PC-9 (cell line): Measurements from ENCODE around the gene TRIM38. TPM values are rescaled to one million over a fixed set of nuclear protein-coding genes. Genes with fewer than 3 reads are reported as not detected.
A peak's percentile ranks its signal among the peaks of the same experiment; 100 is the strongest.

ENCODE experiments used
- BruUV-seq: library from RNA; stranded (reverse); fragments of 400-500 nt; replicated peaks from 2 replicates; lab custom pipeline; 2021; lab: Mats Ljungman, UMichigan
- CTCF ChIA-PET: fragments of 300-600 bp; sonication (Branson Sonifier 250); formaldehyde crosslinking; loops from one replicate; lab custom pipeline; 2022; ENCODE audit warnings: antibody characterized with exemption; lab: Charles Lee
- POLR2A ChIA-PET: fragments of 300-600 bp; sonication (Branson Sonifier 250); formaldehyde crosslinking; loops from one replicate; lab custom pipeline; 2022; ENCODE audit warnings: antibody characterized with exemption; ENCODE audit not compliant: unreplicated experiment; lab: Charles Lee
- DNase-seq, 2 experiments: peaks; one replicate each; pipeline versions ENCODE4 v3.0.0 to v3.0.0-alpha.2; 2015 to 2022; ENCODE audit warnings: mixed read lengths in 1 of 2
- H2AFZ ChIP-seq: fragments of 200-600 bp; sonication (generic); 2 replicates; pipeline ENCODE4 v1.8.1; 2017; ENCODE audit warnings: antibody characterized with exemption
- H3F3A ChIP-seq: fragments of 200-600 bp; sonication (generic); 2 replicates; pipeline ENCODE4 v1.8.1; 2017; ENCODE audit warnings: antibody characterized with exemption, mild to moderate bottlenecking, low read depth; ENCODE audit not compliant: insufficient read depth
- H3K27ac ChIP-seq: fragments of 200-600 bp; sonication (generic); 2 replicates; pipeline ENCODE4 v1.6.1; 2016; ENCODE audit warnings: mixed run types
- H3K27me3 ChIP-seq: fragments of 200-600 bp; sonication (generic); 2 replicates; pipeline ENCODE4 v1.6.1; 2016; ENCODE audit warnings: low read depth, mixed run types; ENCODE audit not compliant: insufficient read depth
- H3K36me3 ChIP-seq: fragments of 200-600 bp; sonication (generic); 2 replicates; pipeline ENCODE4 v1.6.1; 2016; ENCODE audit warnings: low read depth, mixed run types
- H3K4me1 ChIP-seq: fragments of 200-600 bp; sonication (generic); replicated peaks from 2 replicates; pipeline ENCODE4 v1.6.1; 2016; ENCODE audit warnings: mixed run types; ENCODE audit not compliant: insufficient read depth
- H3K4me2 ChIP-seq: fragments of 200-600 bp; sonication (generic); 2 replicates; pipeline ENCODE4 v1.6.1; 2017; ENCODE audit warnings: mixed run types
- H3K4me3 ChIP-seq: fragments of 200-600 bp; sonication (generic); 2 replicates; pipeline ENCODE4 v1.6.1; 2016; ENCODE audit warnings: mixed run types
- H3K79me2 ChIP-seq: fragments of 200-600 bp; sonication (generic); 2 replicates; pipeline ENCODE4 v1.6.1; 2017; ENCODE audit warnings: low read depth, mixed run types
- H3K9me2 ChIP-seq: fragments of 200-600 bp; sonication (generic); 2 replicates; pipeline ENCODE4 v1.8.1; 2017; ENCODE audit warnings: mild to moderate bottlenecking; ENCODE audit not compliant: insufficient read depth
- H3K9me3 ChIP-seq: fragments of 200-600 bp; sonication (generic); 2 replicates; pipeline ENCODE4 v1.8.1; 2016; ENCODE audit warnings: low read depth; ENCODE audit not compliant: insufficient read depth
- H4K20me1 ChIP-seq: fragments of 200-600 bp; sonication (generic); 2 replicates; pipeline ENCODE4 v1.8.1; 2017; ENCODE audit not compliant: insufficient read depth
- CTCF ChIP-seq: fragments of 200-600 bp; sonication (generic); conservative IDR thresholded peaks from 2 replicates; pipeline ENCODE4 v1.6.1; 2017; ENCODE audit warnings: mixed run types, antibody characterized with exemption, mild to moderate bottlenecking, moderate library complexity
- EZH2 ChIP-seq: fragments of 200-600 bp; sonication (generic); IDR thresholded peaks from 2 replicates; pipeline ENCODE4 v1.8.0; 2017; ENCODE audit warnings: antibody characterized with exemption, low read depth
- intact Hi-C: fragments of 100-400 bp; cut with micrococcal nuclease; formaldehyde crosslinking; loops from one replicate; pipeline ENCODE4 v1.10.0; 2022; ENCODE audit not compliant: unreplicated experiment
- total RNA-seq: library from RNA; stranded (reverse); gene quantifications from 2 replicates; pipeline ENCODE4 v1.2.3, GENCODE V29; 2021

TRIM38 gene
- total RNA-seq, 1 experiment from 2014 or later: 31.3 TPM

GRCh38 chr6:26021001-26021349, 58.4 kb downstream of the TRIM38 start:
- peak overlapping the region; percentile 86 for H2AFZ ChIP-seq

GRCh38 chr6:26021350-26022131, 58.9 kb downstream of the TRIM38 start:
- Histone ChIP-seq H3K79me2 (no peaks in the 10 kb centered on the region; the same call in 1 of the 2 replicates), H3K36me3 (no peaks in the 10 kb centered on the region), H3F3A (peaks cover 51% of the 10 kb centered on the region), H3K27me3 (no peaks in the 10 kb centered on the region), H3K9me3 (no peaks in the 10 kb centered on the region), H3K27ac (peak overlapping the region; percentile 94), H3K4me1 (peaks cover 33% of the 10 kb centered on the region), H3K4me3 (peak overlapping the region; percentile 84), H3K9me2 (no peaks in the 10 kb centered on the region), H4K20me1 (no peaks in the 10 kb centered on the region), H2AFZ (peak overlapping the region; percentile 86), H3K4me2 (peak overlapping the region; percentile 99)
- ChIA-PET POLR2A (interaction anchor here (0.5 to 4.0 kb wide), 38 partner anchors 10 to 1845 kb away, joined by 3 to 78 read pairs (median 4); partner anchors contain the start of gene HFE), CTCF (interaction anchor here (0.6 to 1.3 kb wide), 3 partner anchors 11 to 728 kb away, joined by 4 to 10 read pairs (median 5); a partner anchor contains a TSS)
- intact Hi-C loops: loop anchor here (1.0 to 10.0 kb wide), 4 partner anchors 29 to 1813 kb away; a partner anchor contains a TSS
- BruUV-seq: no TSS peak
- TF ChIP-seq EZH2: no peak
- no peak for TF ChIP-seq CTCF
- DNase-seq: peak; percentile 82 to 90

More at GRCh38 chr6:26021001-26021349, 58.4 kb downstream of the TRIM38 start:
- ChIA-PET POLR2A (interaction anchor here (0.5 to 4.0 kb wide), 24 partner anchors 11 to 1126 kb away, joined by 3 to 78 read pairs (median 7); partner anchors contain the start of gene HFE), CTCF (interaction anchor here (0.6 to 1.3 kb wide), 3 partner anchors 12 to 728 kb away, joined by 4 to 10 read pairs (median 5); a partner anchor contains a TSS)
- Histone ChIP-seq H3K4me3 (peak overlapping the region; percentile 84), H3K27ac (peak overlapping the region; percentile 94), H4K20me1 (no peaks in the 10 kb centered on the region), H3K79me2 (no peaks in the 10 kb centered on the region; the same call in 1 of the 2 replicates), H3F3A (peaks cover 47% of the 10 kb centered on the region), H3K9me2 (no peaks in the 10 kb centered on the region), H3K4me1 (peaks cover 32% of the 10 kb centered on the region), H3K4me2 (peak overlapping the region; percentile 99), H3K36me3 (no peaks in the 10 kb centered on the region), H3K27me3 (no peaks in the 10 kb centered on the region), H3K9me3 (no peaks in the 10 kb centered on the region)
- intact Hi-C loops: loop anchor here (1.0 to 10.0 kb wide), 4 partner anchors 28 to 1814 kb away; a partner anchor contains a TSS
- DNase-seq: peak; percentile 52 to 57
- TF ChIP-seq EZH2 (no peak), CTCF (no peak)
- TSS peak; percentile 51 for BruUV-seq

- H4K20me1 ChIP-seq: no peaks in the 10 kb centered on the region
- H3K4me3 ChIP-seq: peak overlapping the region; percentile 84
- peak overlapping the region; percentile 94 for H3K27ac ChIP-seq
- no peaks in the 10 kb centered on the region for H3K27me3 ChIP-seq
- H2AFZ ChIP-seq: peak overlapping the region; percentile 86
- ChIA-PET CTCF (interaction anchor here (0.6 to 1.3 kb wide), 2 partner anchors 30 to 516 kb away, joined by 3 to 4 read pairs; partner anchors contain the start of gene HMGN4), POLR2A (interaction anchor here (0.5 to 4.0 kb wide), 29 partner anchors 10 to 1844 kb away, joined by 3 to 78 read pairs (median 4); a partner anchor contains a TSS)
- TF ChIP-seq CTCF (no peak), EZH2 (no peak)
- no peaks in the 10 kb centered on the region; the same call in 1 of the 2 replicates for H3K79me2 ChIP-seq
- intact Hi-C loops: loop anchor here (10.0 kb wide), 2 partner anchors 263 to 1813 kb away; a partner anchor contains a TSS
- H3K9me3 ChIP-seq: no peaks in the 10 kb centered on the region
- H3K4me1 ChIP-seq: peaks cover 33% of the 10 kb centered on the region
- H3K36me3 ChIP-seq: no peaks in the 10 kb centered on the region
- no peaks in the 10 kb centered on the region for H3K9me2 ChIP-seq
- DNase-seq: peak; percentile 56 to 77
- H3F3A ChIP-seq: peaks cover 55% of the 10 kb centered on the region
- BruUV-seq: no TSS peak
- peak overlapping the region; percentile 99 for H3K4me2 ChIP-seq
These were observed 59.5 kb downstream of the TRIM38 start for GRCh38 chr6:26022132-26022472.
